ENCODE data around the gene C14orf119. TPM values are rescaled to one million over a fixed set of nuclear protein-coding genes. Genes with fewer than 3 reads are reported as not detected.

C14orf119 gene
- total RNA-seq, 1 experiment from 2014 or later: 46.8 TPM

GRCh38 chr14:23097786-23098185 lies 2.5 kb downstream of the C14orf119 start:
- ChIA-PET RAD21 (ENCODE audit: low non-redundant PET in 1 of 2, low total read pairs in 2 of 2, uncharacterized antibody in 2 of 2, unreplicated experiment in 2 of 2) (no interaction called here), POLR2A (no interaction called here), CTCF (no interaction called here)
- BruUV-seq (replicated peaks): no TSS peak
- Histone ChIP-seq H3K4me2 (ENCODE audit: low read length) (no peak overlapping the region), H3K9me3 (ENCODE audit: control insufficient read depth in 1 of 2, insufficient read depth in 1 of 2, low read depth in 1 of 2, low read length in 2 of 2) (no peaks in the 10 kb centered on the region), H3K36me3 (ENCODE audit: control insufficient read depth in 1 of 2, insufficient read depth in 2 of 2, low read length in 2 of 2) (peaks cover 14 to 19% of the 10 kb centered on the region in 2 experiments), H2AFZ (ENCODE audit: low read depth, low read length, poor library complexity, severe bottlenecking) (no peak overlapping the region), H3K9ac (ENCODE audit: low read length) (no peak overlapping the region), H3K4me3 (replicated peaks in 1 of 2; ENCODE audit: low read depth in 1 of 2, low read length in 2 of 2) (no peak overlapping the region), H3K27ac (ENCODE audit: low read depth, low read length) (no peak overlapping the region), H3K9me2 (ENCODE audit: insufficient read depth) (no peaks in the 10 kb centered on the region), H4K20me1 (ENCODE audit: insufficient read depth) (peaks cover 6% of the 10 kb centered on the region; the same call in 1 of the 2 replicates), H3K79me2 (ENCODE audit: insufficient read depth, low read length) (peaks cover 58% of the 10 kb centered on the region), H3K27me3 (ENCODE audit: insufficient read depth, low read length) (no peaks in the 10 kb centered on the region; the same call in 1 of the 2 replicates), H3K4me1 (ENCODE audit: control insufficient read depth in 1 of 2, insufficient read depth in 2 of 2, low read length in 2 of 2) (peaks cover 6 to 12% of the 10 kb centered on the region in 2 experiments; a peak in 2 of 4 replicates)
- intact Hi-C loops (cut with micrococcal nuclease): no loop called here
- DNase-seq (ENCODE audit: low read depth, low spot score) (no peak), ATAC-seq (no peak)
- TF ChIP-seq EZH2phosphoT487 (IDR thresholded peaks at IDR 0.05; ENCODE audit: borderline replicate concordance) (no peak), FOSL1 (IDR thresholded peaks at IDR 0.05; ENCODE audit: low read depth) (no peak), ATF3 (IDR thresholded peaks at IDR 0.05) (no peak), RAD21 (IDR thresholded peaks at IDR 0.05; ENCODE audit: low read depth) (no peak), POLR2AphosphoS5 (IDR thresholded peaks at IDR 0.05; ENCODE audit: low read depth, low read length) (no peak)

GRCh38 chr14:23099212-23099861 lies 4.0 kb downstream of the C14orf119 start:
- intact Hi-C loops (cut with micrococcal nuclease): no loop called here
- Histone ChIP-seq H3K79me2 (ENCODE audit: insufficient read depth, low read length) (peaks cover 42% of the 10 kb centered on the region), H2AFZ (ENCODE audit: low read depth, low read length, poor library complexity, severe bottlenecking) (no peak overlapping the region), H3K4me1 (ENCODE audit: control insufficient read depth in 1 of 2, insufficient read depth in 2 of 2, low read length in 2 of 2) (peaks cover 2 to 3% of the 10 kb centered on the region in 2 experiments; a peak in 2 of 4 replicates), H3K9ac (ENCODE audit: low read length) (no peak overlapping the region), H4K20me1 (ENCODE audit: insufficient read depth) (peaks cover under 1% of the 10 kb centered on the region; the same call in 1 of the 2 replicates), H3K36me3 (ENCODE audit: control insufficient read depth in 1 of 2, insufficient read depth in 2 of 2, low read length in 2 of 2) (peaks cover 11 to 13% of the 10 kb centered on the region in 2 experiments), H3K9me3 (ENCODE audit: control insufficient read depth in 1 of 2, insufficient read depth in 1 of 2, low read depth in 1 of 2, low read length in 2 of 2) (no peaks in the 10 kb centered on the region), H3K9me2 (ENCODE audit: insufficient read depth) (no peaks in the 10 kb centered on the region), H3K4me3 (replicated peaks in 1 of 2; ENCODE audit: low read depth in 1 of 2, low read length in 2 of 2) (no peak overlapping the region), H3K27ac (ENCODE audit: low read depth, low read length) (no peak overlapping the region), H3K4me2 (ENCODE audit: low read length) (no peak overlapping the region), H3K27me3 (ENCODE audit: insufficient read depth, low read length) (no peaks in the 10 kb centered on the region; the same call in 1 of the 2 replicates)
- ATAC-seq (no peak), DNase-seq (ENCODE audit: low read depth, low spot score) (no peak)
- CTCF ChIA-PET: interaction anchor here (1.6 to 2.0 kb wide), 2 partner anchors 21 to 30 kb away, joined by 5 read pairs; no protein-coding TSS in a partner anchor
- RAD21 ChIA-PET (ENCODE audit: low non-redundant PET in 1 of 2, low total read pairs in 2 of 2, uncharacterized antibody in 2 of 2, unreplicated experiment in 2 of 2): no interaction called here
- BruUV-seq (replicated peaks): no TSS peak
- POLR2A ChIA-PET: no interaction called here
- TF ChIP-seq YY1 (IDR thresholded peaks at IDR 0.05; ENCODE audit: extremely low read depth, insufficient replicate concordance, low read depth, low read length) (no peak), SRF (IDR thresholded peaks at IDR 0.05; ENCODE audit: low read depth) (no peak), SIN3A (IDR thresholded peaks at IDR 0.05; ENCODE audit: low read depth) (no peak), ZNF274 (IDR thresholded peaks at IDR 0.05; ENCODE audit: low read depth, low read length) (no peak), POLR2AphosphoS5 (IDR thresholded peaks at IDR 0.05; ENCODE audit: low read depth, low read length) (no peak), JUND (IDR thresholded peaks at IDR 0.05) (no peak), ZFX (IDR thresholded peaks at IDR 0.05) (no peak), TCF7L2 (IDR thresholded peaks at IDR 0.05; ENCODE audit: borderline replicate concordance, extremely low read depth, insufficient read depth, insufficient read length) (no peak), ELF1 (IDR thresholded peaks at IDR 0.05; ENCODE audit: borderline replicate concordance, low read depth) (no peak), FOSL1 (IDR thresholded peaks at IDR 0.05; ENCODE audit: low read depth) (no peak), CEBPB (IDR thresholded peaks at IDR 0.05; ENCODE audit: low read depth) (no peak), REST (IDR thresholded peaks at IDR 0.05; ENCODE audit: low read depth) (no peak), SP1 (IDR thresholded peaks at IDR 0.05; ENCODE audit: low read depth) (no peak), CBX3 (IDR thresholded peaks at IDR 0.05; ENCODE audit: low read depth) (no peak), EZH2 (IDR thresholded peaks at IDR 0.05) (no peak)

Data from HCT116 (cell line).